SK-N-MC (cell line): ENCODE results near the gene CUL4A.
"Not testable (repeated sequence)": the region's sequence is repeated elsewhere in the genome, so short reads cannot be mapped to it uniquely, and the experiment has no call there.

ENCODE experiments used
- EZH2 ChIP-seq: fragments of 200-600 bp; sonication (generic); IDR thresholded peaks from one replicate; pipeline ENCODE4 v1.6.1; 2017; ENCODE audit warnings: antibody characterized with exemption
- POLR2AphosphoS5 ChIP-seq: IDR thresholded peaks from 2 replicates; pipeline ENCODE4 v1.6.1; 2012; ENCODE audit warnings: mild to moderate bottlenecking, low read depth, low read length, borderline replicate concordance

DNA sequence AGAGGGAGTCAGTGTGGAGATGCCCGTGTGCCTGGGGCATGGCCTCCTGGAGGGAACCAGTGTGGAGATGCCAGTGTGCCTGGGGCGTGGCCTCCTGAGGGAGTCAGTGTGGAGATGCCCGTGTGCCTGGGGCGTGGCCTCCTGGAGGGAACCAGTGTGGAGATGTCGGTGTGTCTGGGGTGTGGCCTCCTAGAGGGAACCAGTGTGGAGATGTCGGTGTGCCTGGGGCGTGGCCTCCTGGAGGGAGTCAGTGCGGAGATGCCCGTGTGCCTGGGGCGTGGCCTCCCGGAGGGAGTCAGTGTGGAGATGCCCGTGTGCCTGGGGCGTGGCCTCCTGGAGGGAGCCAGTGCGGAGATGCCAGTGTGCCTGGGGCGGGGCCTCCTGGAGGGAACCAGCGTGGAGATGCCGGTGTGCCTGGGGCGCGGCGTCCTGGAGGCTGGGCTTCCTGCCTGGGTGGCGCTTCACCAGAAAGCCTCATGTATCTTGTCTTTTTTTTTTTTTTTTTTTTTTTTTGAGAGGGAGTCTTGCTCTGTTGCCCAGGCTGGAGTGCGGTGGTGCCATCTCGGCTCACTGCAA, 105.6 kb downstream of the CUL4A start:
- not testable (repeated sequence) for TF ChIP-seq EZH2, POLR2AphosphoS5
